Right forelimb (tissue), 1 donor: ENCODE data around the gene GNLY.
"Not testable (repeated sequence)": the region's sequence is repeated elsewhere in the genome, so short reads cannot be mapped to it uniquely, and the experiment has no call there.

Experiments used
- DNase-seq: peaks from one replicate; pipeline ENCODE4 v3.0.0-alpha.2; 2018

Gene GNLY

DNA sequence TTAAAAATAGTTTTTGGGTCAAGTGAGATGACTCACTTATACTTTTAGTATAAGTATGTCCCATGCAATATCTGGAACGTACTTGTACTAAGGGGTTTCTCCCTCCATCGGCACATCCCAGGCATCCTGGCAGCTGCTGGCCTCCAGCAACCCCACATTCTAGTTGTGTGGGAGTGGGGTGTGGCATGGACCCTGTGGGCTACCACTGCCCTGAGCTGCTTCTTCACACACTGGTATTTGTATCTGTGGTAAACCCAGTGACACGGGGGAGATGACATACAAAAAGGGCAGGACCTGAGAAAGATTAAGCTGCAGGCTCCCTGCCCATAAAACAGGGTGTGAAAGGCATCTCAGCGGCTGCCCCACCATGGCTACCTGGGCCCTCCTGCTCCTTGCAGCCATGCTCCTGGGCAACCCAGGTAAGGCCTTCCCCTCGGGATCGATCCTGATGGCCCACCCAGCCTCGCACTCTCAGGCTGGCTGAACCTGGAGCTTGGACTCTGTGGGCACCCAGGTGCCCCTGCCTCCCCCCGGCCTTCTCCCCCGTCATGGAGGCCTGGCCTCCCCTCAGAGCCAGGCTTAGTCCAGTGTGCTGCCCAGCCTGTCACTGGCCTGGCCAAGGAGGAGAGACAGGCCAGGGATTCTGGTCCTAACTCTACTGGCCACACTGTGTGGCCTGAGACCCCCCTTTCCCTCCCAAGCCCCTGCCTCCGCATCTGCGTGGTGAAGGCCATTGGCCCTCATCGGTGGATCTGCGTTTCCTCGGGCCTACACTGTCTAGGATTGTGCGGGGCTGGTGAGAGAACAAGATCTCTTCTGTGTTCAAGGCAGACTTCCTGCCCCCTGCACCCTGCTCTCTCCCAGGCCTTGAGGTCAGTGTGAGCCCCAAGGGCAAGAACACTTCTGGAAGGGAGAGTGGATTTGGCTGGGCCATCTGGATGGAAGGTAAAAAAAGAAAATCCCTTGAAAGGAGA, at the start of gene GNLY:
Gene GNLY, plus strand, starts transcription at position 307 of the 974 bp plus-strand sequence. Its CDS starts 61 bp downstream, at position 368.
- no peak for DNase-seq

DNA sequence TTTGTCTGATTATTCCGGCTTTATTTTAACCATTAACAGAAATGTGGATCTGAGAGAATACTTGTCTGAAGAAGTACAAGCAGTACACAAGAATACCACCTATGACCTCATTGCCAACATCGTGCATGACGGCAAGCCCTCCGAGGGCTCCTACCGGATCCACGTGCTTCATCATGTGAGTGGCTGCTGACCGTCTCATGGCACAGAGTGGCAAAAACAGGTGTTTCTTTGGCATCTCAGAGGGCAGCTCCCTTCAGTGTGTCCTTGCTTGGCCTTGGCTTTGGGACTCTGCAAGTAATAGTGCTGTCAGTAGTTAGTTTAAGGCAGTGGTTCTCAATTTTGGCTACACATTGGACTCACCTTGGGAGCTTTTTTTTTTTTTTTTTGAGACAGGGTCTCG, 49.2 kb upstream of the GNLY start:
- DNase-seq, result no peak

DNA sequence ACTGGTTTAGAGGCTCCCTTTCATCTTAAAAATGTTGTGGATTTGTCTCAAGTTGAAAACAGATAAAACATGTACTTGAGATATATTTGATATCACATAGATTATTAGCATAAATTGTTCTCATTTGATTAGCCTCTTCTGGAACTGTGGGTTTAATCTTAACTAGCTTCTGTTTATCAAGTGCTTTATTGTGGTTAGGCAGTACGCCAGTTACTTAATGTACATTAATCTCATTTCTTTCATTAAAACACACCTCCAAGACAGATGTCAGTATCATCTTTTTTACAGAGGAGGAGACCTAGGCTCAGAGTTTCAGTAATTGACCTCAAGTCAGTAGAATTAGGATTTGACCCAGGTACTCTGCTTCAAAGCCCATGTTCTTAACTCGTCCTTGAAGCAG, 48.0 kb upstream of the GNLY start:
- DNase-seq, result no peak

DNA sequence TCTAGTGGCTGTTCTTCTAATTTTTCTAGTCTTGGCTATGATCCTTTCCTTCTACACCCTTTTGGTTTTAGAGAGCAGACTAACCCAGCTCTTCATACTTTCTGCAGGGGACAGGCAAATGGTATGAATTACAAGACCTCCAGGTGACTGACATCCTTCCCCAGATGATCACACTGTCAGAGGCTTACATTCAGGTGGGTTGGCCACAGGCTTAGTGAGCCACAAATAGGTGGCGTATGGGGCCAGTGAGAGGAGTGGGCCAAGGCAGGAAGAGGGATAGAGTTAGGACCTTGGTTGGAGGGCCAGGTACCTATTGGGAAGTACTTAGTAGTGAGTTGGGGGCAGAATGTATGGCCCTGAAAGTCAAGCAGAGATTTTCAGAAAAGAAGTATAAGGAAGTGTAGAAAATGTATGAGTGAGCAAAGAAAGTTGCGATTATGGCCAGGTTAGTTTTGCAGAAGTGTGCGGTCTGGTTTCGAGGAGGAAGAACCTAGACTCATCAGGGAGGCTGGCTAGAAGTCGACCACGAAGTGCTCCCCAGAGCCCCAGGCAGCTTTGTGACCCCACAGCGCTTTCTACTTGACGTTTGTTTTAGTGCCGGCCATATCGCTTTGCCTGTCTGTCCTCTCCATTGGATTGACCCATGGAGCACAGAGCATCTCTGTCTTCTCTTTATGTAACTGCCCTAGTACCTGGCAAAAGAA, 46.2 kb upstream of the GNLY start:
- no peak for DNase-seq

GRCh38 chr2:85648619-85649018, 45.5 kb upstream of the GNLY start:
- no peak for DNase-seq

GRCh38 chr2:85649201-85650190, 44.7 kb upstream of the GNLY start:
- DNase-seq, result no peak

DNA sequence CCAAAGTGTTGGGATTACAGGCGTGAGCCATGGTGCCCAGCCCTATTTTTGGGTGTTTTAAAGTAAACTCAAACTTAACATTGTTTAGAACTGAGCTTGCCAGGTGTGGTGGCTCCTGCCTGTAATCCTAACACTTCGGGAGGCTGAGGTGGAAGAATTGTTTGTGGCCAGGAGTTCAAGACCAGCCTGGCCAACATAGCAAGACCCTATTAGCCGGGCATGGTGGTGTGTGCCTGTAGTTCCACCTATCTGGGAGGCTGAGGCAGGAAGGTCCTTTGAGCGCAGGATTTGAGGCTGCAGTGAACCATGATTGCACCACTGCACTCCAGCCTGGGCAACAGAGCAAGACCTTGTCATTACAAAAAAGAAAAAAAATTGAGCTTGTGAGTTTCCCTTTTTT, 43.7 kb upstream of the GNLY start:
- DNase-seq, result no peak

- DNase-seq, result no peak
Observed at GRCh38 chr2:85651097-85651496, 43.1 kb upstream of the GNLY start.

DNA sequence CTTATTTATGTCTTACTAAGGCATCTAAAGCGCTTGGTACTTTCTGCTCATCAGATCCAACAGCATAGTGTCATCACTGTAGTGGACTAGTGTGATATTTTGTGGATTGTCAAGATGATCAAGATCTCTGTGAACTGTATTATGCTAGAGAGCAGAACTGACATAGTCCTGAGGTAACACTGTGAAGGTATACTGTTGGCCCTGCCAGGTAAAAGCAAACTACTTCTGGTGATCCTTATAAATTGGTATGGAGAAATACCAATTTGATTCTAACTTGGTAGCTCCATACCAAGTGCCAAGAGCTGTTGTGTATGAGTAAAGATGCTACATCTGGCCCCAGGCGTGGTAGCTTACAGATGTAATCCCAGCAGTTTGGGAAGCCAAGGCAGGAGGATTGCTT, 42.1 kb upstream of the GNLY start:
- no peak for DNase-seq

DNA sequence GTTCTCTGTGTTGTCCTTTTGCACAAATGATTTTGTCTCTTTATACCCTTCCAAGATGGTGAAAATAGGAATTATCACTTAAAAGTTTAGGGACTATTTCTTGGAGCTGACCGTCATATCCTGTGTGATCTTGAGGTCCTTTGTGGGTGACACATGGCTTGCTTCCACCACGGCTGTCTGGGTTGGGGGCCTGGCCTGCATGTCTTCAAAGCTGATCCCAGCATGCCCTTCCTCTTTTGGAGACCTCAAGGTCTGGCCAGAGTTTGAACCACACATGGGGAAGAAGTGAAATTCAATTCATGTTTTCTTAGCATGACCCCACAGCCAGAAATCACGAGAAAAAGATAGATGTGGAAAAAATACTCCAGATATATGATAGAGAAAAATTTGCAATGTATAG, 40.2 kb upstream of the GNLY start:
- no peak for DNase-seq

DNA sequence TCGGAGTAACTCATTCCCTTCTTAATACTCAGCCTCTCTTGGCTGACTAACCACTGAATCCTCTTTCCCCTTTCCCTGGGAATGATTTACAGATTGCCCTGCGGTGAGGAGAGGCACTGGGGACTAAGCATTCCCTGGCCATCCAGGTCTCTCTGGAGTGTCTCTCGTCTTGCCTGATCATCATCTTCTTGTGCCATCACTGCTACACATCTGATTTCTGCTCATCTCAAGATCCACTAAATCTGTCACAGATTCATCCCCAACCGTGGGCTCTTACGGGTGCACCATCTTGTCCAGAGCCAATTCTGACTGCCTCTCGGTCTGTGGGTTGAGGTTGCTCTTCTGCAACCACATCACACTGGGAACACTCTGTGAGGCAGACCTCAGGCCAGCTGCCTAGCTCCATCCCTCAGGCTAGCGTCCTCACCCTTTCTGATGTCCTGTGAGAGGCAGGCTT, 38.2 kb upstream of the GNLY start:
- no peak for DNase-seq

DNA sequence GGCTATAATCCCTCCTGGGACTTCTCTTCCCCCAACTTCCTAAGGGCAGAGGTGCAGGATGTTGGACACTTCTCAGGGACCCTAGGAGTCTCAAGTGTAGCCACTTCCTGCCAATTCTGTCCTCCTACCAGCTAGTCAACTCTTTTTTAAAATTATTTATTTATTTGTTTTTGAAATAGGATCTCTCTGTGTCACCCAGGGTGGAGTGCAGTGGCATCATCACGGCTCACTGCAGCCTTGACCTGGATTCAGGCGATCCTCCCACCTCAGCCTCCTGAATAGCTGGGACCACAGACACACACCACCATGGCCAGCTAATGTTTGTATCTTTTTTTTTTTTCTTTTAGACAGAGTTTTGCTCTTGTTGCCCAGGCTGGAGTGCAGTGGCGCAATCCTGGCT, 37.7 kb upstream of the GNLY start:
- no peak for DNase-seq

- not testable (repeated sequence) for DNase-seq
Observed at GRCh38 chr2:85657399-85657798, 36.8 kb upstream of the GNLY start.

GRCh38 chr2:85659324-85659981, 34.7 kb upstream of the GNLY start:
- no peak for DNase-seq

DNA sequence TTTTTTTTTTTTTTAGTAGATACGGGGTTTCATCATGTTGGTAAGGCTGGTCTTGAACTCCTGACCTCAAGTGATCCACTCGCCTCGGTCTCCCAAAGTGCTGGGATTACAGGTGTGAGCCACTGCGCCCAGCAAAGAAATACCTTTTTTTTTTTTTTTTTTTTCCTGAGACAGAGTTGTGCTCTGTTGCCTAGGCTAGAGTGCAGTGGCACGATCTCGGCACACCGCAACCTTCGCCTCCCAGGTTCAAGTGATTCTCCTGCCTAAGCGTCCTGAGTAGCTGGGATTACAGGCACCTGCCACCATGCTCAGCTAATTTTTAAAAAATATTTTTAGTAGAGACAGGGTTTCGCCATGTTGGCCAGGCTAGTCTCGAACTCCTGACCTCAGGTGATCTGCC, 33.9 kb upstream of the GNLY start:
- DNase-seq, result not testable (repeated sequence)

DNA sequence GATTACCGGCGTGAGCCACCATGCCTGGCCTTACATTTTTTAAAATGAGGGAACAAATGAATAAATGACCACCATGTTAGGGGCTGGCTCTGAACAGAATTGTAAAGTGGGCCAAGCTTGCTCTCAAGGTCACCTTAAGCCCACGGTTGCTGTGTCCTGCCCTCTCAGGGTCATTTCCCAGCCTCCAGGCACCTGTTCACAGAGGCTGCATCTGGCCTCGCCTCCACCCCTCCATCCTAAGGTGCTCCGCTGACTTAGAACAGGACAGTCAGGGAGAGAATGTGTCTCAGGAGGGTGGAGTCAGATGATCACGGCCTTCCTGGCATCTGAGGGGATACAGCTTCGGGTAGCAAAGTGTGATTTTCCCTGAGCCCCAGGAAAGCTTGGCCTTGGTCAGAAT, 33.4 kb upstream of the GNLY start:
- no peak for DNase-seq

- no peak for DNase-seq
Observed at GRCh38 chr2:85661139-85661858, 32.9 kb upstream of the GNLY start.

- DNase-seq, result no peak
Observed at GRCh38 chr2:85662899-85663593, 31.1 kb upstream of the GNLY start.

DNA sequence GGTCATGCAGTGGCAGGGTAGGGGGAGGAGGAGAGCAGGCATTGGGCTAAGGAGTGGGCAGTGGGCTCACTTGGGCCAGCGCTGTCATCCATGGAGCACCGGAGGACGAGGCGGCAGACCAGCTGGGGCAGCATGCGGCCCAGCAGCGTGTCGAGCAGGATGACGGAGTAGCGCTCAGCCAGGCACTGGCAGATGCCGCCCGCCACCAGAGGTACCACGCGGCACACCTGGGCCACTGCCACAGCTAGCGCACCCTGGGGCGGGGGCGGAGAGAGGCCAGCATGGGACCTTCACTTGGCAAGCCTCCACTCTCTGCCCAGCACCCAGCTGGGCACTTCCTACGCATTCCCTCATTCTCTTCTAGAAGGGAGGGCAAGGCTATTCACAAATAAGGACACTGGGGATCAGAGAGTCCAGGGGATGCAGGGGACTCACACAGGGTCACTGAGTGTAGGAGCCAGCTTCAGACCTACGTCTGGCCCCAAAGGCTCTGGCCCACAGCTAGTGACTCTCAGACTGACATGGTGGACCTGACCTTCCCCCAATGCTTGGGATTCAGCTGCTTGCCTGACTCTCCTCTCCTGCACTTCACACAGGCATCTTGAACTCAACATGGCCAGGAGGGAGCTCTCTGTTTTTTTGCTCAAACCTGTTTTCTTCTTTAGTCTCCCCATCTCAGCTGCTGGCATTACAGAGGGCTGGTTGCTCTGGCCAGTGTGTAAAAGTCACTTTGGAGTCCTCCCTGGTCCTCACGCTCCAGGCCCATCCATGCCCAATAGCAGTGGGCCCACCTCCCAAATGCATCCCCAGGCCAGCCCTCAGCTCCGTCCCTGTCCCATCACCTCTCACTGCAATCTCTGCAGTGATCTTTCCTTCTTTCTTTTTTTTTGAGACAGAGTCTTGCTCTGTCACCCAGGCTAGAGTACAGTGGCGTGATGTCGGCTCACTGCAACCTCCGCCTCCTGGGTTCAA, 30.3 kb upstream of the GNLY start:
- no peak for DNase-seq
